Measurements from ENCODE around the gene DENND5A. TPM values are rescaled to one million over a fixed set of nuclear protein-coding genes. Genes with fewer than 3 reads are reported as not detected.

DENND5A gene
- total and polyA plus RNA-seq, 10 of the 15 experiments (the other 5 are each of a cell fraction or from before 2014, with no cell fraction given), result 15.6 to 157 (median 85.1) TPM

- RAD21 ChIA-PET (ENCODE audit: unreplicated experiment), result interaction anchor here (1.5 to 1.6 kb wide), 2 partner anchors 152 to 348 kb away, joined by 3 to 9 read pairs; no protein-coding TSS in a partner anchor
- POLR2A ChIA-PET, result no interaction called here
- no peak overlapping the region for H3K4me2 ChIP-seq (ENCODE audit: control insufficient read depth, insufficient read depth)
- ATAC-seq (no peak), FAIRE-seq (no peak), DNase-seq (ENCODE audit: low read depth, low spot score) (no peak)
- no peaks in the 10 kb centered on the region for H3K9me3 ChIP-seq (replicated peaks; ENCODE audit: control insufficient read depth, insufficient read depth, low read length)
- H3K79me2 ChIP-seq (ENCODE audit: control insufficient read depth, insufficient read depth, low read length), result no peaks in the 10 kb centered on the region
- H4K20me1 ChIP-seq (ENCODE audit: control insufficient read depth, insufficient read depth), result no peaks in the 10 kb centered on the region
- no peaks in the 10 kb centered on the region for H3K27me3 ChIP-seq (replicated peaks in 1 of 2; ENCODE audit: control insufficient read depth in 2 of 2, insufficient read depth in 2 of 2, low read length in 1 of 2)
- no TSS peak for BruUV-seq (replicated peaks)
- H3K27ac ChIP-seq (ENCODE audit: control insufficient read depth, insufficient read depth), result no peak overlapping the region
- TF ChIP-seq NKRF (conservative IDR thresholded peaks at IDR 0.05) (no peak), ZNF622 (IDR thresholded peaks at IDR 0.05) (no peak), ZBED1 (IDR thresholded peaks at IDR 0.05; ENCODE audit: borderline replicate concordance) (no peak), NBN (IDR thresholded peaks at IDR 0.05) (no peak), CUX1 (IDR thresholded peaks at IDR 0.05; ENCODE audit: insufficient replicate concordance, low read depth, low read length) (no peak), SIX5 (IDR thresholded peaks at IDR 0.05; ENCODE audit: low read depth, low read length, severe bottlenecking) (no peak), IRF3 (IDR thresholded peaks at IDR 0.05) (no peak), NFIC (IDR thresholded peaks at IDR 0.05; ENCODE audit: low read depth, low read length) (no peak), TCF3 (IDR thresholded peaks at IDR 0.05; ENCODE audit: borderline replicate concordance, insufficient read depth, low read depth, low read length) (no peak), NFYB (IDR thresholded peaks at IDR 0.05; ENCODE audit: insufficient read depth, low read depth, low read length) (no peak), FOS (IDR thresholded peaks at IDR 0.05; ENCODE audit: borderline replicate concordance, extremely low read depth, insufficient read length) (no peak), TAF1 (IDR thresholded peaks at IDR 0.05; ENCODE audit: borderline replicate concordance, low read depth, low read length) (no peak), MLLT1 (IDR thresholded peaks at IDR 0.05) (no peak)
- H3K36me3 ChIP-seq (ENCODE audit: control insufficient read depth in 2 of 2, insufficient read depth in 2 of 2, low read length in 1 of 2), result peaks cover 0 to 4% of the 10 kb centered on the region in 2 experiments; a peak in 2 of 4 replicates
- SMC1A ChIA-PET (ENCODE audit: uncharacterized antibody, unreplicated experiment), result interaction anchor here (0.9 to 1.2 kb wide), 4 partner anchors 11 to 143 kb away, joined by 3 to 5 read pairs (median 4); no protein-coding TSS in a partner anchor
- no peak overlapping the region for H3K4me3 ChIP-seq
- CTCF ChIA-PET, result interaction anchor here (1.6 kb wide), 1 partner anchor 21 kb away, joined by 7 read pairs; no protein-coding TSS in a partner anchor
- H3K4me1 ChIP-seq (ENCODE audit: control insufficient read depth, insufficient read depth, low read length), result no peaks in the 10 kb centered on the region
- no peak overlapping the region for H3K9ac ChIP-seq (ENCODE audit: control insufficient read depth, insufficient read depth, low read length)
- in situ Hi-C loops (cut with MboI) (no loop called here), intact Hi-C loops (cut with micrococcal nuclease; ENCODE audit: unreplicated experiment) (no loop called here)
- H2AFZ ChIP-seq (ENCODE audit: control insufficient read depth, low read depth, low read length), result no peak overlapping the region
Measured at GRCh38 chr11:9158898-9159391, 106.2 kb downstream of the DENND5A start.
